Muscle layer of colon (tissue), 2 donors: ENCODE results near the gene RIPOR1.
A peak's percentile ranks its signal among the peaks of the same experiment; 100 is the strongest.

Source experiments
- H3K27ac ChIP-seq: one replicate; pipeline ENCODE4 v1.7.0; 2013; ENCODE audit warnings: low read depth, mild to moderate bottlenecking, low read length, moderate library complexity
- H3K27me3 ChIP-seq, 2 donors: one replicate each; pipeline ENCODE4 v1.7.0; 2013; ENCODE audit warnings: low read length in 2 of 2, mild to moderate bottlenecking in 2 of 2; ENCODE audit not compliant: insufficient read depth in 2 of 2, control insufficient read depth in 1 of 2
- H3K36me3 ChIP-seq: one replicate; pipeline ENCODE4 v1.7.0; 2013; ENCODE audit warnings: mild to moderate bottlenecking, low read length; ENCODE audit not compliant: insufficient read depth
- H3K4me1 ChIP-seq: one replicate; pipeline ENCODE4 v1.7.0; 2013; ENCODE audit warnings: mild to moderate bottlenecking, low read length; ENCODE audit not compliant: insufficient read depth
- H3K4me3 ChIP-seq, 2 donors: one replicate each; pipeline ENCODE4 v1.7.0; 2013; ENCODE audit warnings: low read length in 2 of 2, low read depth in 1 of 2, mild to moderate bottlenecking in 1 of 2, moderate library complexity in 1 of 2
- H3K9ac ChIP-seq: one replicate; pipeline ENCODE4 v1.7.0; 2013; ENCODE audit warnings: low read length
- H3K9me3 ChIP-seq: one replicate; pipeline ENCODE4 v1.7.0; 2013; ENCODE audit warnings: mild to moderate bottlenecking, low read length
- donor health status: abdominal sarcoma.
- donor health status: Adenocarcinoma of cecum.

Gene RIPOR1

GRCh38 chr16:67541391-67542263 is 13.0 kb downstream of the RIPOR1 start:
- Histone ChIP-seq H3K4me1 (peaks cover 14% of the 10 kb centered on the region), H3K9me3 (no peaks in the 10 kb centered on the region), H3K27ac (no peak overlapping the region), H3K36me3 (peaks cover 66% of the 10 kb centered on the region), H3K9ac (no peak overlapping the region), H3K4me3 (no peak overlapping the region), H3K27me3 (no peaks in the 10 kb centered on the region)

GRCh38 chr16:67542464-67542863 is 13.8 kb downstream of the RIPOR1 start:
- no peak overlapping the region for H3K9ac ChIP-seq
- no peak overlapping the region for H3K27ac ChIP-seq
- peaks cover 70% of the 10 kb centered on the region for H3K36me3 ChIP-seq
- H3K9me3 ChIP-seq = no peaks in the 10 kb centered on the region
- peaks cover 16% of the 10 kb centered on the region for H3K4me1 ChIP-seq
- no peak overlapping the region for H3K4me3 ChIP-seq
- no peaks in the 10 kb centered on the region for H3K27me3 ChIP-seq

- no peak overlapping the region for H3K4me3 ChIP-seq
- H3K4me1 ChIP-seq = peaks cover 19% of the 10 kb centered on the region
- H3K27me3 ChIP-seq = no peaks in the 10 kb centered on the region
- H3K9ac ChIP-seq = no peak overlapping the region
- H3K36me3 ChIP-seq = peaks cover 75% of the 10 kb centered on the region
- no peak overlapping the region for H3K27ac ChIP-seq
- H3K9me3 ChIP-seq = no peaks in the 10 kb centered on the region
These were observed 14.4 kb downstream of the RIPOR1 start for GRCh38 chr16:67543036-67543435.

- H3K36me3 ChIP-seq = peaks cover 78% of the 10 kb centered on the region
- no peaks in the 10 kb centered on the region for H3K9me3 ChIP-seq
- H3K4me3 ChIP-seq = no peak overlapping the region
- peaks cover 19% of the 10 kb centered on the region for H3K4me1 ChIP-seq
- no peak overlapping the region for H3K27ac ChIP-seq
- H3K9ac ChIP-seq = no peak overlapping the region
- H3K27me3 ChIP-seq = no peaks in the 10 kb centered on the region
These were observed 15.0 kb downstream of the RIPOR1 start for GRCh38 chr16:67543582-67543981.

- peaks cover 14% of the 10 kb centered on the region for H3K4me1 ChIP-seq
- H3K27ac ChIP-seq = no peak overlapping the region
These were observed 15.8 kb downstream of the RIPOR1 start for GRCh38 chr16:67544329-67544841.

GRCh38 chr16:67544844-67545664 is 16.4 kb downstream of the RIPOR1 start:
- Histone ChIP-seq H3K27me3 (no peaks in the 10 kb centered on the region), H3K4me3 (no peak overlapping the region), H3K9ac (no peak overlapping the region), H3K27ac (no peak overlapping the region), H3K9me3 (no peaks in the 10 kb centered on the region), H3K4me1 (peaks cover 14% of the 10 kb centered on the region), H3K36me3 (peaks cover 74% of the 10 kb centered on the region)

More at GRCh38 chr16:67544329-67544841, 15.8 kb downstream of the RIPOR1 start:
- Histone ChIP-seq H3K9ac (no peak overlapping the region), H3K4me3 (no peak overlapping the region), H3K36me3 (peaks cover 79% of the 10 kb centered on the region), H3K9me3 (no peaks in the 10 kb centered on the region), H3K27me3 (no peaks in the 10 kb centered on the region)

GRCh38 chr16:67545665-67546024 is 17.0 kb downstream of the RIPOR1 start:
- H3K9me3 ChIP-seq = no peaks in the 10 kb centered on the region
- H3K4me1 ChIP-seq = peaks cover 14% of the 10 kb centered on the region
- peaks cover 68% of the 10 kb centered on the region for H3K36me3 ChIP-seq
- no peak overlapping the region for H3K27ac ChIP-seq
- H3K27me3 ChIP-seq = no peaks in the 10 kb centered on the region
- no peak overlapping the region for H3K4me3 ChIP-seq
- H3K9ac ChIP-seq = no peak overlapping the region

GRCh38 chr16:67546091-67546501 is 17.5 kb downstream of the RIPOR1 start:
- peaks cover 64% of the 10 kb centered on the region for H3K36me3 ChIP-seq
- H3K9ac ChIP-seq = no peak overlapping the region
- no peak overlapping the region for H3K27ac ChIP-seq
- H3K4me1 ChIP-seq = peaks cover 14% of the 10 kb centered on the region
- H3K27me3 ChIP-seq = no peaks in the 10 kb centered on the region
- no peak overlapping the region for H3K4me3 ChIP-seq
- H3K9me3 ChIP-seq = no peaks in the 10 kb centered on the region

GRCh38 chr16:67546761-67547422 is 18.3 kb downstream of the RIPOR1 start:
- H3K9ac ChIP-seq = no peak overlapping the region
- H3K4me1 ChIP-seq = peaks cover 14% of the 10 kb centered on the region
- H3K4me3 ChIP-seq = no peak overlapping the region
- peaks cover 56% of the 10 kb centered on the region for H3K36me3 ChIP-seq
- no peaks in the 10 kb centered on the region for H3K9me3 ChIP-seq
- no peaks in the 10 kb centered on the region for H3K27me3 ChIP-seq
- H3K27ac ChIP-seq = peak overlapping the region; percentile 34

GRCh38 chr16:67547423-67548264 is 19.0 kb downstream of the RIPOR1 start:
- H3K9me3 ChIP-seq = no peaks in the 10 kb centered on the region
- H3K27ac ChIP-seq = peak overlapping the region; percentile 34
- H3K36me3 ChIP-seq = peaks cover 48% of the 10 kb centered on the region
- H3K4me1 ChIP-seq = peaks cover 14% of the 10 kb centered on the region
- H3K9ac ChIP-seq = no peak overlapping the region
- H3K27me3 ChIP-seq = no peaks in the 10 kb centered on the region
- no peak overlapping the region for H3K4me3 ChIP-seq
